ENCODE data around the gene OASL.

The OASL gene

DNA sequence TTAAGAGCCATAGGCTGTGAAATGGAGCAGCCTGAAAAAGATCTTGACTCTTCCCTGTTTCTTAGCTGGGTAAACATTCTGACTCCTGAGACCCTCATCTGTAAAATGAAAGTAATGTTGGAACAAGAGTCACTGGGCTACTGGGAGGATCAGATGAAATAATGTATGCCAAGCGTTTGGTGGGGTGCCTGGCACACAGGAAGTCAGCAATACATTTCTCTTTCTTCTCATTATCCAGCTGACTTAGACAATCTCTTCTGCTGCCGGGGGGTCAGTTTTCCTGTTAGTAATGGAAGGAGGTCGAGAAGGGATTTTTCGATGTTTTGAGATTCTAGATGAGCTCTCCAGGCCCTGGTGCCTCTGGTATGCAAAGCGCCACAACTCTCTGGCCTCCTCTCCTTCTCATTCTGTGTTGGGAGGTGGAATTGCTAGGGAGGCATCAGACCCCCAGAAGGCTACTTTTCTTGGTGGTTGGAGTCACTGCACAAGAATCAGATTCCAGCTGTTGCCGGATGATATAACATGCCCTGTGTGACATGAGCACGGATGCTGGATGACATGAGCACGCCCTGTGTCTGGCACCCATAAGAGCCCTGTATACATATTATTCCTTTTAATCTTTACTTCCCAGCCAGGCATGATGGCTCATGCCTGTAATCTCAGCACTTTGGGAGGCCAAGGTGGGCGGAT is 4.3 kb downstream of the OASL start (continued):
- TF ChIP-seq, protein P1, sequence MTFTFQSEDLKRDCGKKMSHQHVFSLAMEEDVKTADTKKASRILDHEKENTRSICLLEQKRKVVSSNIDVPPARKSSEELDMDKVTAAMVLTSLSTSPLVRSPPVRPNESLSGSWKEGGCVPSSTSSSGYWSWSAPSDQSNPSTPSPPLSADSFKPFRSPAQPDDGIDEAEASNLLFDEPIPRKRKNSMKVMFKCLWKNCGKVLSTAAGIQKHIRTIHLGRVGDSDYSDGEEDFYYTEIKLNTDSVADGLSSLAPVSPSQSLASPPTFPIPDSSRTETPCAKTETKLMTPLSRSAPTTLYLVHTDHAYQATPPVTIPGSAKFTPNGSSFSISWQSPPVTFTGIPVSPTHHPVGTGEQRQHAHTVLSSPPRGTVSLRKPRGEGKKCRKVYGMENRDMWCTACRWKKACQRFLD (tag by site-specific recombination; IDR thresholded peaks at IDR 0.05) = no peak
- no peak for TF ChIP-seq ZNF174 (tag by site-specific recombination; IDR thresholded peaks at IDR 0.05)
- no peak for TF ChIP-seq ZNF138 (tag by site-specific recombination; IDR thresholded peaks at IDR 0.05; ENCODE audit: borderline replicate concordance)
- TF ChIP-seq ZFP37 (tag by site-specific recombination; IDR thresholded peaks at IDR 0.05) = no peak
- TF ChIP-seq ZNF843 (tag by site-specific recombination; IDR thresholded peaks at IDR 0.05) = no peak

DNA sequence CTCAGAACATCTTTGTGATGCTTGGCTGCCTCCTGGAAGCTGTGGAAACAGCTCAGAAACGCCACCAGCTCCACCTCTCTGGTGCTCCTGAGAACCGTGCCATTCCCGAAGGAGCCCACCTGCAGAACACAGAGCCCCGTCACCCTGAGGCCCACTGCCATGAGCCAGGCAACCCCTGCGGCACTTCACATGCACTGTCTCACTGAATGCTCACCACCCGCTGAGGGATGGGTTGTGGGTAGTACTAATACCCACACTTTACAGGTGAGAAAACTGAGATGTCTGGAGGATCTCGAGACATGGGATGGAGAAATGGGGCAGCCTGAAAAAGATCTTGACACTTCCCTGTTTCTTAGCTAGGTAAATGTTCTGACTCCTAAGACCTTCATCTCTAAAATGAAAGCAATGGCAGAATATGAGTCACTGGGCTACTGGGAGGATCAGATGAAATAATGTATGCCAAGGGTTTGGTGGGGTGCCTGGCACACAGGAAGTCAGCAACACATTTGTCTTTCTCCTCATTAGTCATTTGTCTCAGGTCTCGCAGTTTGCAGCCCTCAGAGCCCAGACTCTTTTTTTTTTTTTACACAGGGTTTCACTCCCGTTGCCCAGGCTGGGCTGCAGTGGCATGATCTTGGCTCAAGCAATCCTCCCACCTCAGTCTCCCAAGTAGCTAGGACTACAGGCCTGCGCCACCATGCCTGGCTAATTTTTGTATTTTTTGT is 5.3 kb downstream of the OASL start:
- no peaks in the 10 kb centered on the region for H3K9me3 ChIP-seq (ENCODE audit: control insufficient read depth, insufficient read depth, low read depth, low read length)
- TF ChIP-seq GLI2 (tag by site-specific recombination; IDR thresholded peaks at IDR 0.05; ENCODE audit: borderline replicate concordance, low read depth) (no peak), OVOL3 (tag by site-specific recombination; IDR thresholded peaks at IDR 0.05) (no peak), ZNF155 (tag by site-specific recombination; IDR thresholded peaks at IDR 0.05) (no peak), ZNF184 (tag by site-specific recombination; IDR thresholded peaks at IDR 0.05) (no peak), ZNF548 (tag by site-specific recombination; IDR thresholded peaks at IDR 0.05) (no peak), ZNF140 (tag by site-specific recombination; IDR thresholded peaks at IDR 0.05) (no peak), ZBTB21 (tag by site-specific recombination; IDR thresholded peaks at IDR 0.05) (no peak), ZNF354C (tag by site-specific recombination; IDR thresholded peaks at IDR 0.05; ENCODE audit: borderline replicate concordance, low read depth) (no peak), GLI4 (tag by site-specific recombination; IDR thresholded peaks at IDR 0.05) (no peak), ZNF248 (tag by site-specific recombination; IDR thresholded peaks at IDR 0.05) (no peak), ZNF391 (tag by site-specific recombination; IDR thresholded peaks at IDR 0.05; ENCODE audit: borderline replicate concordance, low read depth) (no peak), ZNF292 (tag by site-specific recombination; IDR thresholded peaks at IDR 0.05; ENCODE audit: borderline replicate concordance, low read depth) (no peak)
- TF ChIP-seq, protein P2, sequence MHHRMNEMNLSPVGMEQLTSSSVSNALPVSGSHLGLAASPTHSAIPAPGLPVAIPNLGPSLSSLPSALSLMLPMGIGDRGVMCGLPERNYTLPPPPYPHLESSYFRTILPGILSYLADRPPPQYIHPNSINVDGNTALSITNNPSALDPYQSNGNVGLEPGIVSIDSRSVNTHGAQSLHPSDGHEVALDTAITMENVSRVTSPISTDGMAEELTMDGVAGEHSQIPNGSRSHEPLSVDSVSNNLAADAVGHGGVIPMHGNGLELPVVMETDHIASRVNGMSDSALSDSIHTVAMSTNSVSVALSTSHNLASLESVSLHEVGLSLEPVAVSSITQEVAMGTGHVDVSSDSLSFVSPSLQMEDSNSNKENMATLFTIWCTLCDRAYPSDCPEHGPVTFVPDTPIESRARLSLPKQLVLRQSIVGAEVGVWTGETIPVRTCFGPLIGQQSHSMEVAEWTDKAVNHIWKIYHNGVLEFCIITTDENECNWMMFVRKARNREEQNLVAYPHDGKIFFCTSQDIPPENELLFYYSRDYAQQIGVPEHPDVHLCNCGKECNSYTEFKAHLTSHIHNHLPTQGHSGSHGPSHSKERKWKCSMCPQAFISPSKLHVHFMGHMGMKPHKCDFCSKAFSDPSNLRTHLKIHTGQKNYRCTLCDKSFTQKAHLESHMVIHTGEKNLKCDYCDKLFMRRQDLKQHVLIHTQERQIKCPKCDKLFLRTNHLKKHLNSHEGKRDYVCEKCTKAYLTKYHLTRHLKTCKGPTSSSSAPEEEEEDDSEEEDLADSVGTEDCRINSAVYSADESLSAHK (tag by site-specific recombination; IDR thresholded peaks at IDR 0.05) = no peak
- TF ChIP-seq, protein P3, sequence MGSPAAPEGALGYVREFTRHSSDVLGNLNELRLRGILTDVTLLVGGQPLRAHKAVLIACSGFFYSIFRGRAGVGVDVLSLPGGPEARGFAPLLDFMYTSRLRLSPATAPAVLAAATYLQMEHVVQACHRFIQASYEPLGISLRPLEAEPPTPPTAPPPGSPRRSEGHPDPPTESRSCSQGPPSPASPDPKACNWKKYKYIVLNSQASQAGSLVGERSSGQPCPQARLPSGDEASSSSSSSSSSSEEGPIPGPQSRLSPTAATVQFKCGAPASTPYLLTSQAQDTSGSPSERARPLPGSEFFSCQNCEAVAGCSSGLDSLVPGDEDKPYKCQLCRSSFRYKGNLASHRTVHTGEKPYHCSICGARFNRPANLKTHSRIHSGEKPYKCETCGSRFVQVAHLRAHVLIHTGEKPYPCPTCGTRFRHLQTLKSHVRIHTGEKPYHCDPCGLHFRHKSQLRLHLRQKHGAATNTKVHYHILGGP (tag by site-specific recombination; IDR thresholded peaks at IDR 0.05) = no peak
- H3K4me3 ChIP-seq (ENCODE audit: low read depth, low read length) = no peak overlapping the region
- POLR2A ChIA-PET = no interaction called here
- no peaks in the 10 kb centered on the region for H3K36me3 ChIP-seq (ENCODE audit: control insufficient read depth in 2 of 2, insufficient read depth in 1 of 2, low read length in 2 of 2)
- no peak overlapping the region for H3K27ac ChIP-seq (ENCODE audit: extremely low read depth, low read depth, low read length)
- no peaks in the 10 kb centered on the region for H3K4me1 ChIP-seq (ENCODE audit: control insufficient read depth, insufficient read depth, low read length)
- CTCF ChIA-PET = no interaction called here

All from HEK293 (cell line).